HPDE6-E6E7 (cell line): ENCODE measurements around the gene SLC35F3.

Experiments used
- DNase-seq: peaks from one replicate; pipeline ENCODE4 v3.0.0; 2011; ENCODE audit warnings: missing footprints; ENCODE audit errors: extremely low spot score

The SLC35F3 gene

DNA sequence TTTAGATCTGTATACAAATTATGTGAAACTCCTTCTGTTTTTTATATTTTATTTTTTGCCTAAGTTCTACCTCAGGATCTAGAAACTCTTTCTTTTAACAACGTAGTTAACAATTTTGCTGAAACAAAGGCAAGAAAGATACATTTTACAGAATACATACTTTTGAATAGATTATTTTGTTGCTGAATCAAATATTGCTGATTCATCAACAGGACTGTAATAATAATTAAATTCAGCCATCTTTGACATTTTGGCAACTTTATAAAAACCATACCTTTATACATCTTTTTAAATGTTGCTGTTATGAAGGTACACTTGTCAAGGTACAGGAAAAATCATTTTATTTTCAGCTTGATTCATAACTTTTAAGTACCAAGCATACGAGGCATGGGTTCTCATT lies 458.1 kb downstream of the SLC35F3 start:
- no peak for DNase-seq

GRCh38 chr1:234368320-234369032 lies 464.0 kb downstream of the SLC35F3 start:
- DNase-seq = no peak

DNA sequence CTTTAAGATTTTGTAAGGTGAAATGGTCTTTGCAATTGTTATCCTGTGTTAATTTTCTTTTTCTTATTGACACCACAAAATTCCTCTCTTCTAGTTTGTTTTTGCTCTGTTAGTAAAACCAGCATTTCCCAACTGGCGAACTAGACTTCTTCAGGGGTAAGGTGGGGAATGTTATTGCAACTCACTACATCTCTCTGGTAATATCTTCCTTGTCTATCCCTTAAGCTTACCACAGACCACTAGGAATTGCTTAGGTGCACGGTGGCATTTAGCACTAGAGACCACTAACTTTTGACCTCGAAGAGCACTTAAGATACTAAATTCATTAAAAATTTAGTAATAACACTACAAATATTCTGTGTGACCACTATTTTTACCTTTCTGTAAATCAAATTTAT lies 464.6 kb downstream of the SLC35F3 start:
- DNase-seq = no peak

DNA sequence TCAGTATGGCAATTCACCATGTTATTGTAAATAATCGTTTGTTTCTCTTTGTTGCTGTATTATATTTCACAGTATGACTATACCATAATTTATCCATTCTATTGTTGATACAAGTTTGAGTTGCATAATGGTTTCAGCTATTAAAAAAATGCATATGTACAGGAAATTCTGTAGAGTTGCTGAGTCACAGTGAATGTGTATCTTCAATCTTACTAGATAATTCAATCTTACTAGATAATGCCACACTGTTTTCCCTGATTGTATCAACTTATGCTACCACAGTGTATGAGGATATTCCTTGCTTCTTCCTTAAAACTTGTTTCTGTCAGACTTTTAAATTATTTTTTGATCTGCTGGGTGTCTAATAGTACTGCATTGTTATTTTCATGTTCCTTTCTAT lies 465.3 kb downstream of the SLC35F3 start:
- no peak for DNase-seq

DNA sequence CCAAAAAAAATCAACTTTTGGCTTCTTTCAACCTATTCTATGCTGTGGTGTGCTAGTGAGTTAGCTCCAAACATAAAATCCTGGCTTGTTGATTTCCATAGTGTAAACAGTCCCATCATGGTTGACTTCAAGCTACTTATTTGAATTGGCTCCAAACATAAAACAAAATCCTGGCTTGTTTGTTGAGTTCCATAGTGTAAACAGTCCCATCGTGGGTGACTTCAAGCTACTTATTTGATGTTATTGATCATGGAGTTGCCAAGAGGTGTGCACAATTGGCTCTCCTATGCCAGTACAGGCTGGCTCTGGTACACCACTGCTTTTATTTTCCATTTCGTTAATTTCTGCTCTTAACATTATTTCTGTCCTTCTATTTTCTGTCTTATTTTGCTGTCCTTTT lies 466.9 kb downstream of the SLC35F3 start:
- no peak for DNase-seq

- no peak for DNase-seq
Observed at GRCh38 chr1:234372011-234372757, 467.7 kb downstream of the SLC35F3 start.

DNA sequence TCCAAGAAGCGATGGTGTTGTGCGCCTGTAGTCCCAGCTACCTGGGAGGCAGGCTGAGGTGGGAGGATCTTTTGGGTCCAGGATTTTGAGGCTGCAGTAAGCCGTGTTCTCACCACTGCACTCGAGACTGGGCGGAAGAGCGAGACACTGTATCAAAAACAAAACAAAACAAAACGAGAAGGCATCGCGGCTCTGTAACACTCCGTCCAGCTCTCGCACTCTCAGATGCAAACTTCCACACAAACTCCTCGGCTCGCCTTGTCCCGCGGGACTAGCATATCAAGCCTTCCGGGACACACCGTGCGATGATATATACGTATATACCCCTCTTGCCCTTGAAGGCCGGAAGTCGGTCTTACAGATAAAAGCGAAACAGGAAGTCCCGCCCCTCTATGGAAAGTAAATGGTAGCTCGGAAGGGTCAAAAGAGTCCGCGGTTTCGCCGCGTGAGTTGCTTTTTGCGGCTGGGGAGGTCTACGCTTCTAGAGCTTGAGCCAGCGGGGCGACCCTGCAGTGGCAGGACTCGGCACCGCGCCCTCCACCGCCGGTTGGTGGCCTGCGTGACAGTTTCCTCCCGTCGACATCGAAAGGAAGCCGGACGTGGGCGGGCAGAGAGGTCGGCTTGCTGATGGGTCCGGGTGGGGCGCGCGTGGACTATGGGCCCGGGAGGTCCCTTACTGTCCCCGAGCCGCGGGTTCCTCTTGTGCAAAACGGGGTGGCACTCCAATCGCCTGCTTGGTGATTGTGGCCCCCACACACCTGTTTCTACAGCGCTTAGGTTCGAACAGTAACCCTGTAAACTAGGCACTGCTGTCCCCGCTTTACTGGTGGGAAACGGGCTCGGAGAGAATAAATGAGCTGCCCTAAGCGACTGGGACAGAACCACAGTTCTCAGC lies 468.8 kb downstream of the SLC35F3 start, which contains the start of gene COA6:
COA6 (plus strand) TSS at position 393 of the 895 bp plus-strand sequence; CDS start at position 404, 11 bp downstream.
- DNase-seq = peak; percentile 67

DNA sequence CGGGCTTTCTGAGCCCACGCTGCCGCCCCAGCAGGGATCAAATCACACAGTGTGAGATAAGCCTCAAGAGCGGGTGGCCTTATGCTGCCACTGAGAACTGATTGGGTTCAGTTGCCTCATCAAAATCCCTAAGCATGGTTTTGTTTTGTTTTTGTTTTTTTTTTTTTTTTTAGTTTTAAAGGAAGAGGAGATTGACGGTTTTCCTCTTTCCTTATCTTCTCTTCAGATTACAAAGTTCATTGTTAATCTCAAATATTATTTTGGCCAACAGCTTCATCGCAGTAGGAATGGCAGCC lies 469.4 kb downstream of the SLC35F3 start:
- no peak for DNase-seq
